Stimulated activated naive CD8-positive, alpha-beta T cell treated with anti-CD3 and anti-CD28 coated beads, Interleukin-15, amount 100 ng/mL, for 72 hours (primary cell): ENCODE results near the gene FUT7.

Experiments
- ATAC-seq: fragments of 150-1000 bp; cut with Tn5 transposase; 2 replicates; pipeline ENCODE4 v1.10.0; 2021; ENCODE audit warnings: mild to moderate bottlenecking, moderate library complexity
- DNase-seq, 2 donors: peaks; one replicate each; pipeline ENCODE4 v3.0.0; 2021 to 2022
- H3K27ac Mint-ChIP-seq, 2 donors: one replicate each; pipeline ENCODE4 v1.8.0; 2022; ENCODE audit warnings: mild to moderate bottlenecking in 2 of 2, mixed read lengths in 2 of 2, moderate library complexity in 2 of 2
- H3K27me3 Mint-ChIP-seq: one replicate; pipeline ENCODE4 v1.8.0; 2022; ENCODE audit warnings: mixed read lengths
- H3K4me1 Mint-ChIP-seq: one replicate; pipeline ENCODE4 v1.8.0; 2022; ENCODE audit warnings: mild to moderate bottlenecking, mixed read lengths
- H3K4me3 Mint-ChIP-seq, 2 donors: one replicate each; pipeline ENCODE4 v1.8.0; 2022; ENCODE audit warnings: mild to moderate bottlenecking in 2 of 2, mixed read lengths in 2 of 2, moderate library complexity in 1 of 2
- H3K9me3 Mint-ChIP-seq, 2 donors: one replicate each; pipeline ENCODE4 v1.8.0; 2022; ENCODE audit warnings: mixed read lengths in 2 of 2

FUT7 gene

DNA sequence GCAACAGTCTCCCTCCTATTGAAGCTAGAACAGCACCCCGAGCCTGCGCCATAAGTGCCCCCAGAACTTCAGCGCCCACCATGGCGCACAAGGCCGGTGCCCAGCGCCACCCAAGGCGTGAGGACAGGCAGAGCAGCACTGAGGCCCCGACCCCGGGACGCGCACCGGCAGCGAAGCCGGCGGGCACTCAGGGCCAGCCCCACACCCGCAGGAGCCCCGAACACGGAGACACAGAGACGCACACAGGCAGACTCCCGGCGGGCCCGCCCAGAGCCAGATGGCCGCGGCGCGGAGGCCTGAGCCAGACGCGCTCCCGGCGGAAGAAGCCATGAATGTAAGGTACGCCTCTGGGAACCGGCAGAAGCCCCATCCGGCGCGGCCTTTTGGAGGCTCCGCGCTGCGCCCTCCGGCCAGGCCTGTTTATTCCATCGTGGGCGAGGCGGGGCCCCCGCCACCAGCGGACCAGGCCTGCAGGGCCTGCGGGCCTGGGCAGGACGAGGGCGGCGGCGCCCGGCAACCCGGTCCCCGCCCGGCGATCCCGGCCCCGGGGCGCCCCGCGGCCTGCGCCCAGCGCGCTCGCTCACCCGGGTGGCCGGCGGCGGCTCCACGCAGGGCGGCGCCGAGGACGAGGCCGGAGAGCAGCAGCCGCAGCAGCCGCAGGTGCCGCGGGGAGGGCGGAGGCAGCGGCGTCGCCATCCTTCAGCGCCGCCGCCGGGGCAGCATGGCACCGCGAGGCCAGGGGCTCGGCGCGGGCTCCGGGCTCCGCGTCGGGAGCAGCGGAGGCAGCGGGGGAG lies 13.6 kb upstream of the FUT7 start:
- no peak for DNase-seq
- H3K27ac Mint-ChIP-seq: no peak overlapping the region
- peaks cover 70% of the 10 kb centered on the region for H3K27me3 Mint-ChIP-seq
- peak; percentile 31 for ATAC-seq
- no peaks in the 10 kb centered on the region for H3K9me3 Mint-ChIP-seq
- H3K4me3 Mint-ChIP-seq: peak overlapping the region; percentile 75 to 80
- H3K4me1 Mint-ChIP-seq: peaks cover 41% of the 10 kb centered on the region

- Mint-ChIP-seq H3K4me3 (peak overlapping the region; percentile 75 to 80), H3K4me1 (peaks cover 39% of the 10 kb centered on the region), H3K27me3 (peaks cover 62% of the 10 kb centered on the region), H3K9me3 (no peaks in the 10 kb centered on the region), H3K27ac (no peak overlapping the region)
- no peak for DNase-seq
- ATAC-seq: no peak
These were observed 12.8 kb upstream of the FUT7 start for GRCh38 chr9:137044502-137045177.

DNA sequence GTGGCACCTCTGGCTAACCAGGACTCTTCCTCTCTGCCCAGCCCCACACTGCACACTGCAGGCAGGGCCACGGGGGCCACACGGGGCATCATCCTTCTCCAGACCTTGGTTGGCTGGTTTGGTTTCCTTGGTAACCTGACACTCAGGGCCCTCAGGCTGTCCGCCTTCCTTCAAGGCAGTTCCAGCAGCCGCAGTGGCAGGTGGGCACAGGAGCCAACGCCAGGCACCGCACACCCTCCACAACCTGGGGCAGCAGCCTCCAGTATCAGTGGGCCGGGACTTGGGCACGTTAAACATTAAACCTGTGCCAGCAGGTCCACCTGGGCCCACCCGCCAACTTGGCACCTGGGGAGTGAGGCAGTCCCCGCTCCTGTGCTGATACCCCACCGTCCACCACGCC lies 12.1 kb upstream of the FUT7 start:
- peaks cover 56% of the 10 kb centered on the region for H3K27me3 Mint-ChIP-seq
- DNase-seq (no peak), ATAC-seq (no peak)
- no peak overlapping the region for H3K4me3 Mint-ChIP-seq
- H3K27ac Mint-ChIP-seq: no peak overlapping the region
- peaks cover 35% of the 10 kb centered on the region for H3K4me1 Mint-ChIP-seq
- H3K9me3 Mint-ChIP-seq: no peaks in the 10 kb centered on the region

DNA sequence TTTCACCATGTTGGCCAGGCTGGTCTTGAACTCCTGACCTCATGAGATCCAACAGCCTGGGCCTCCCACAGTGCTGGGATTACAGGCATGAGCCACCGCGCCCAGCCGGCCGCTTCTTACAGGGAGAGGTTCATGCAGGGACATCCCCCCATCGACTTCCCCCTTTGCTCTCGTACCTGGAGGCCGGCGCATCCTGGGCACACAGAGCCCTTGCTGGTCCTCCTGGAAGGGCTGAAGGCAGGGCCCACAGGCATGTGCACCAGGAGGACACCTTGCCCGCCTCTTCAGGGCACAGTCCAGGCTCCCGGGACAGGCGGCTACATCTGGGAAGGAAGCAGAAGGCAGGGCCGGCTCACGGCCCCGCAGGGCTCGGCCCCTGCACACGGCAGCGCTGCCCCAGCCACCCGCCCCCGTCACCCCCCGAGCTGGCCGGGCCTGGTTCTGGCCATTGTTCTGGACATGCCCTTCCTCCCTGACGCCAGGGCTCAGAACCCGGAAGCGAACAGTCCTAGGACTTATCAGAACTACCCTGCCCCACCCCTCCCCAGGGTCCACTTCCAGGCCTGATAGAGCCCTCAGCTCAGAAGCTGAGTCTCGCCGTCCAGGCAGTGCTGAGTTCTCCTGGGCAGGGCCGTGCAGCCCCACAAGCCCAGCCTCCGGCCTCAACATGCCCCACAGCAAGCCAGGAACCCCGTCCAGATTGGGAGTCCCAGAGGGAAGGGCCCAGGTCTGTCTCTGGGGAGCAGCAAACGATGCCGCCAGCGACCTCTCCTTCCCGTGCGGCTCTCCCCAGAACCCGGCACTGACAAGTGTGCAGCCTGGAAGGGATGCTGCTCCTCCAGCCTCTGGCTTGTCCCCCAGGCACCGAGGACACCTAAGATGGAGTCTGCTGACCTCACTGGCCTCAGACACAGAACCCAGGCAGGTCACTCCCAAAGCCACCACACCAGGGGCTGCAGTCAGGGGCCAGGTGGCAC lies 11.2 kb upstream of the FUT7 start:
- no peaks in the 10 kb centered on the region for H3K9me3 Mint-ChIP-seq
- H3K4me3 Mint-ChIP-seq: no peak overlapping the region
- peaks cover 46% of the 10 kb centered on the region for H3K27me3 Mint-ChIP-seq
- peaks cover 34% of the 10 kb centered on the region for H3K4me1 Mint-ChIP-seq
- H3K27ac Mint-ChIP-seq: no peak overlapping the region
- ATAC-seq: no peak
- no peak for DNase-seq

DNA sequence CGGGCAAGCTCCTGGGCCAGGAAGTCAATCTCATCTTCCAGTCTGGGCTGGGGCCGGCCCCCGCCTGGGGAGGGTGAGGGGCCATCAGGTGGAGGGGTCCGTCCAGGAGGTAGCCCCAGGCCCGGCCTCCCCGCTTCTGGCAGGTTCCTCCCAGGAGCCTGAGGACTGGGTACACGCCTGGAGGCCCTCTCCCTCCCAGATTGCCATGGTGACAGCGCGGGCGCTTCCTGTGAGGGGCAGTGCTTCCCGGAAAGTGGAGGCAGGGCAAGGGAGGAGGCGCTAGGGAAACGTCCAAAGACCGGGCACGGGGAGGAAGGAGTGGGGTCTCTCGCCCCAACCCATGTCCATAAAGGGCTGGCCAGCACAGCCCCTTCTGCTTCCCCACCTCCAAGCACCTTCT lies 9.2 kb upstream of the FUT7 start:
- Mint-ChIP-seq H3K4me1 (peaks cover 24% of the 10 kb centered on the region), H3K27me3 (peaks cover 27% of the 10 kb centered on the region), H3K9me3 (no peaks in the 10 kb centered on the region), H3K27ac (no peak overlapping the region), H3K4me3 (no peak overlapping the region)
- ATAC-seq: no peak
- DNase-seq: no peak

DNA sequence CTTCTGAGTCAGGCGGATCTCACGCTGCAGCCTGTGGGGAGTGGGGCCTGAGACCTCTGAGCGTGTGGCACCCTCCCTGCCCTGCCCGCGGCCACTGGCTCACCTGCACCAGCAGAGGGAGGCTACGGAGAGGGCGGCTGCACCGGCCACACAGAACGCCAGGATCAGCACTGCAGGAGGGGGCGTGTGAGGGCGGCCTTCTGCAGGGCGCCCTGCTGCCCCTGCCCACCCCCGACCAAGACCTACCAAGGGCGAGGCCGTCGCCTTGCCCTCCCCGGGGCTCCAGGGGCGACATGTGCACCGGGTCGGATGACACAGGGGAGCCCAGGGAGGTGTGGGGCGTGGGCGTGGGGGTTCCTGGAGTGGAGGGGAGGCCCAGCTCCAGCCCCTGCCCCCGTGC lies 8.7 kb upstream of the FUT7 start:
- H3K27me3 Mint-ChIP-seq: peaks cover 26% of the 10 kb centered on the region
- no peak overlapping the region for H3K27ac Mint-ChIP-seq
- no peaks in the 10 kb centered on the region for H3K9me3 Mint-ChIP-seq
- no peak overlapping the region for H3K4me3 Mint-ChIP-seq
- ATAC-seq (peak; percentile 26), DNase-seq (no peak)
- peaks cover 27% of the 10 kb centered on the region for H3K4me1 Mint-ChIP-seq

- Mint-ChIP-seq H3K4me3 (no peak overlapping the region), H3K4me1 (peaks cover 28% of the 10 kb centered on the region), H3K27me3 (peaks cover 18% of the 10 kb centered on the region), H3K9me3 (no peaks in the 10 kb centered on the region), H3K27ac (no peak overlapping the region)
- no peak for DNase-seq
- ATAC-seq: no peak
These were observed 7.9 kb upstream of the FUT7 start for GRCh38 chr9:137039611-137040366.

- no peak overlapping the region for H3K4me3 Mint-ChIP-seq
- peaks cover 9% of the 10 kb centered on the region for H3K27me3 Mint-ChIP-seq
- H3K27ac Mint-ChIP-seq: no peak overlapping the region
- no peak for DNase-seq
- peaks cover 28% of the 10 kb centered on the region for H3K4me1 Mint-ChIP-seq
- no peak for ATAC-seq
- no peaks in the 10 kb centered on the region for H3K9me3 Mint-ChIP-seq
These were observed 7.0 kb upstream of the FUT7 start for GRCh38 chr9:137038916-137039315.

DNA sequence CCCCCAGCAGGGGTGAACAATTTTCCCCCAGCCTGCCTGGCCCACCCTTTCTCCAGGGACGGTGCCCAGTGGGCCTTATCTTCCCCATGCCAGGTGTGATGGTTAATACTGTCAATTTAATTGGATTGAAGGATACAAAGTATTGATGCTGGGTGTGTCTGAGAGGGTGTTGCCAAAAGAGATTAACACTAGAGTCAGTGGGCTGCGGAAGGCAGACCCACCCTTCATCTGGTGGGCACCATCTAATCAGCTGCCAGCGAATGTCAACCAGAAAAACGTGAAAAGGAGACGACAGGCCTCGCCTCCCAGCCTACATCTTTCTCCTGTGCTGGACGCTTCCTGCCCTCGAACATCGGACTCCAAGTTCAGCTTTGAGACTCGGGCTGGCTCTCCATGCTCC lies 5.6 kb upstream of the FUT7 start:
- H3K4me3 Mint-ChIP-seq: no peak overlapping the region
- peaks cover 34% of the 10 kb centered on the region for H3K4me1 Mint-ChIP-seq
- H3K27me3 Mint-ChIP-seq: no peaks in the 10 kb centered on the region
- no peak overlapping the region for H3K27ac Mint-ChIP-seq
- no peak for DNase-seq
- H3K9me3 Mint-ChIP-seq: no peaks in the 10 kb centered on the region
- ATAC-seq: no peak

GRCh38 chr9:137037035-137037434 lies 5.1 kb upstream of the FUT7 start:
- Mint-ChIP-seq H3K4me3 (no peak overlapping the region), H3K9me3 (no peaks in the 10 kb centered on the region), H3K4me1 (peaks cover 39% of the 10 kb centered on the region), H3K27me3 (no peaks in the 10 kb centered on the region), H3K27ac (no peak overlapping the region)
- DNase-seq (no peak), ATAC-seq (no peak)

DNA sequence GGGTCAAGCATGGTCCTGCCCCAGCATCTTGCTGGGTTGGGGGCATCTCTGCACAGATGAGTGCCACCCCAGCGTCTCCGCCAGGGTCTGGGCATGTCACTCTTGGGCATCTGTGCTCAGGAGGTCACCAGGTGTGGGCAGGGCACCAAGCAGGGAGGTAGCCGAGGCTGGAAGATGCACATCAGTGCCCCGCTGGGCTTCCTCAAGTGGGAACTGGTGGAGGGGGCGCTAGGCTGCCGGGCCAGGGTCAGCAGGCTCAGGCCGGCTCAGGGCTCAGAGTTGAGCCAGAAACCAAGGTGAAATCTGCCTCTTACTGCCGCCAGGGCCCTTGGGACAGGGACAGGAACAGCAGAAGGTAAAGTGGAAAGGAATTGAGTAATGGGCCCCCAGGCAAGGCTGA lies 4.0 kb upstream of the FUT7 start:
- Mint-ChIP-seq H3K27ac (no peak overlapping the region), H3K4me1 (peaks cover 48% of the 10 kb centered on the region), H3K9me3 (no peaks in the 10 kb centered on the region), H3K4me3 (no peak overlapping the region), H3K27me3 (no peaks in the 10 kb centered on the region)
- DNase-seq: no peak
- no peak for ATAC-seq

GRCh38 chr9:137035507-137035834 lies 3.6 kb upstream of the FUT7 start:
- peak overlapping the region; percentile 76 to 83 for H3K4me3 Mint-ChIP-seq
- ATAC-seq: no peak

GRCh38 chr9:137034709-137035506 lies 3.0 kb upstream of the FUT7 start:
- Mint-ChIP-seq H3K4me1 (peaks cover 58% of the 10 kb centered on the region), H3K27ac (peak overlapping the region; percentile 84 to 85), H3K4me3 (peak overlapping the region; percentile 76 to 83), H3K27me3 (no peaks in the 10 kb centered on the region), H3K9me3 (no peaks in the 10 kb centered on the region)
- ATAC-seq (peak; percentile 86), DNase-seq (peak; percentile 90 to 93)

More at GRCh38 chr9:137035507-137035834, 3.6 kb upstream of the FUT7 start:
- H3K4me1 Mint-ChIP-seq: peaks cover 52% of the 10 kb centered on the region
- no peaks in the 10 kb centered on the region for H3K27me3 Mint-ChIP-seq
- no peak for DNase-seq
- H3K27ac Mint-ChIP-seq: peak overlapping the region in 1 of 2 donors; percentile 78
- no peaks in the 10 kb centered on the region for H3K9me3 Mint-ChIP-seq

- ATAC-seq: peak; percentile 0
- Mint-ChIP-seq H3K27me3 (no peaks in the 10 kb centered on the region), H3K9me3 (no peaks in the 10 kb centered on the region), H3K27ac (peak overlapping the region in 1 of 2 donors; percentile 85), H3K4me3 (peak overlapping the region; percentile 76 to 83), H3K4me1 (peaks cover 65% of the 10 kb centered on the region)
- DNase-seq: no peak
These were observed 2.3 kb upstream of the FUT7 start for GRCh38 chr9:137034039-137034708.
